ENCODE results near the gene CILP2. TPM values are rescaled to one million over a fixed set of nuclear protein-coding genes. Genes with fewer than 3 reads are reported as not detected.

CILP2 gene
- total and polyA plus RNA-seq, 9 of the 15 experiments (the other 6 are each of a cell fraction or from before 2014, with no cell fraction given): 0.04 to 0.35 (median 0.05) TPM; not detected in 2

DNA sequence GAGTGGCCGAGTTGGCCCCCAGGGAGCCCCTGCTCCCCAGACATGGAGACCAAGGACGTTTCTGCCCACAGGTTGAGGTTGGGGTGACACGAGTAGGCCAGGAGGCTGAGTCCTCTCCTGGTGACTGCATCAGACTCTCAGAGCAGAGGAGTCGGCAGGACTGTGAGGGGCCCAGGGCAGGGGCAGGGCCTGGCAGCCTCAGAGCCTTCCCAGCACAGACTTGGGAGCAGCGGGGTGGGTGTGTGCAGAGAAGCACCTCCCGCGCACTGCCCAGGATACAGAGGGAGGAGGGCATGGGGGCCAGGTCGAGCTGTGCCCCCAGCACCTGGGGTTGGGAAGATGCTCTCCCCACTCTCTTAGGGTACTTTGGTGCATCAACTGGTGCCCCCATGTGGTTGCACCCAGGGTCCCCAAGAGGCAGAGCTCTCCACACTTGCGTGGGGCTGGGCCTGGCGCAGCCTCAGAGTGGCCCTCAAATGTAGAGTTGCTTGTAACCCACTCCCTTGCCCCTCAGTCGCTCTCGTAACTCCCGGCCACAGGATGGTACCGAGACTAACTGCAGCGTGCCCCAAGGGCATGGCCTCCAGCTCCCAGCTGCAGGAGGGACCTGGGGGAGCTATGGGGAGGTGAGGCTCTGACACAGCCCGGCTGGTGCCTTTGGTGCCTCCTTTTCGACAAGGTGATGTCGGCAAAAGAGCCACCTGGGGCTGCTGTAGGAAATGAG lies 38.6 kb upstream of the CILP2 start:
- no peak overlapping the region for H3K4me3 ChIP-seq
- no peaks in the 10 kb centered on the region for H3K27me3 ChIP-seq (ENCODE audit: control insufficient read depth in 2 of 2, insufficient read depth in 2 of 2, low read length in 2 of 2)
- H3K4me1 ChIP-seq (replicated peaks in 1 of 2; ENCODE audit: control insufficient read depth in 2 of 2, insufficient read depth in 2 of 2, low read length in 2 of 2): peaks cover 0 to 21% of the 10 kb centered on the region in 2 experiments; a peak in 2 of 5 replicates
- ChIA-PET CTCF (ENCODE audit: low intra/inter-chr PET ratio) (no interaction called here), POLR2A (interaction anchor here (0.6 kb wide), 1 partner anchor 48 kb away, joined by 3 read pairs; no protein-coding TSS in a partner anchor)
- in situ Hi-C loops (cut with MboI) (no loop called here), intact Hi-C loops (cut with micrococcal nuclease) (no loop called here)
- H3K79me2 ChIP-seq (ENCODE audit: control insufficient read depth, insufficient read depth, low read length): peaks cover 11% of the 10 kb centered on the region; the same call in 2 of the 3 replicates
- no peak for DNase-seq (ENCODE audit: extremely low read depth in 1 of 4, low spot score in 3 of 4)
- no peak overlapping the region for H3K27ac ChIP-seq (ENCODE audit: extremely low read depth, low read depth, low read length)
- no peak for TF ChIP-seq ZSCAN29 (IDR thresholded peaks at IDR 0.05)
- TF ChIP-seq, protein P1, sequence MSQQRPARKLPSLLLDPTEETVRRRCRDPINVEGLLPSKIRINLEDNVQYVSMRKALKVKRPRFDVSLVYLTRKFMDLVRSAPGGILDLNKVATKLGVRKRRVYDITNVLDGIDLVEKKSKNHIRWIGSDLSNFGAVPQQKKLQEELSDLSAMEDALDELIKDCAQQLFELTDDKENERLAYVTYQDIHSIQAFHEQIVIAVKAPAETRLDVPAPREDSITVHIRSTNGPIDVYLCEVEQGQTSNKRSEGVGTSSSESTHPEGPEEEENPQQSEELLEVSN (IDR thresholded peaks at IDR 0.05; ENCODE audit: borderline replicate concordance in 1 of 2, extremely low read depth in 1 of 2, insufficient read depth in 1 of 2, insufficient read length in 1 of 2, low read depth in 1 of 2, low read length in 1 of 2, poor library complexity in 1 of 2, severe bottlenecking in 1 of 2): no peak
- TF ChIP-seq RBM22 (IDR thresholded peaks at IDR 0.05; ENCODE audit: low read depth, low read length, poor library complexity, severe bottlenecking): peak; percentile 67
- TF ChIP-seq GTF2E2 (tag; IDR thresholded peaks at IDR 0.05): no peak
- peak; percentile 56; the same call in 1 of the 2 replicates for TF ChIP-seq POLR2G (IDR thresholded peaks at IDR 0.05; ENCODE audit: low read depth, low read length)
- FAIRE-seq: no peak
- H3K9me1 ChIP-seq (ENCODE audit: control insufficient read depth, insufficient read depth, low read length): no peaks in the 10 kb centered on the region
- no peaks in the 10 kb centered on the region for H3K9me3 ChIP-seq (replicated peaks; ENCODE audit: control insufficient read depth, insufficient read depth, low read depth, low read length)
- ATAC-seq: no peak
- no peak overlapping the region for H2AFZ ChIP-seq (ENCODE audit: low read depth, low read length)
- H3K4me2 ChIP-seq (ENCODE audit: insufficient read depth, low read length): no peak overlapping the region
- no TSS peak for BruUV-seq (replicated peaks)
- H3K36me3 ChIP-seq (ENCODE audit: control insufficient read depth, insufficient read depth, low read length): peaks cover 98% of the 10 kb centered on the region
- WGBS (ENCODE audit: insufficient coverage, low coverage, missing lambda C conversion rate): 89% methylated on average over 15 of the region's 18 CpGs
- H4K20me1 ChIP-seq (replicated peaks; ENCODE audit: control insufficient read depth, insufficient read depth, low read length): 0 out of 2 replicates have a peak, but pooled peaks cover 6% of the 10 kb centered on the region
- H3K9ac ChIP-seq (ENCODE audit: insufficient read depth in 1 of 2, low read depth in 2 of 2, low read length in 2 of 2): no peak overlapping the region

Measured in K562 (cell line).